K562 (cell line): ENCODE results near the gene SULT2B1. TPM values are rescaled to one million over a fixed set of nuclear protein-coding genes. Genes with fewer than 3 reads are reported as not detected.

Experiments used
- ADNP ChIP-seq: fragments of 200-800 bp; sonication (Bioruptor generic); IDR thresholded peaks from 2 replicates; pipeline ENCODE4 v1.6.1; 2016; ENCODE audit warnings: missing genetic modification characterization, missing compliant biosample characterization
- BCLAF1 ChIP-seq, 2 experiments: fragments of 450-650 bp in 1 of 2; IDR thresholded peaks; 2 replicates each; pipeline ENCODE4 v1.6.1; 2011 to 2017; ENCODE audit warnings: low read depth in 2 of 2, antibody characterized with exemption in 1 of 2, borderline replicate concordance in 1 of 2, low read length in 1 of 2, mild to moderate bottlenecking in 1 of 2, mixed read lengths in 1 of 2; ENCODE audit not compliant: control insufficient read depth in 1 of 2
- CAMTA2 ChIP-seq: fragments of 250-450 bp; sonication (Bioruptor Pico); conservative IDR thresholded peaks from 2 replicates; pipeline ENCODE4 v1.5.1; 2022
- E2F6 ChIP-seq, 2 experiments: IDR thresholded peaks; 2 replicates each; pipeline ENCODE4 v1.6.1; 2011; ENCODE audit warnings: borderline replicate concordance in 1 of 2, control low read depth in 1 of 2, low read depth in 1 of 2, low read length in 1 of 2, mild to moderate bottlenecking in 1 of 2, mixed read lengths in 1 of 2, moderate library complexity in 1 of 2; ENCODE audit not compliant: insufficient read depth in 1 of 2, insufficient read length in 1 of 2, poor library complexity in 1 of 2, severe bottlenecking in 1 of 2; ENCODE audit errors: extremely low read depth in 1 of 2
- FOXA3 ChIP-seq, 2 experiments: fragments of 450-650 bp in 1 of 2; sonication (generic) in 1 of 2; formaldehyde crosslinking; IDR thresholded peaks in 1 of 2; conservative IDR thresholded peaks in 1 of 2; 2 replicates each; pipeline versions ENCODE4 v1.4.0 to v1.8.0; 2020 to 2022; ENCODE audit warnings: mild to moderate bottlenecking in 2 of 2, missing genetic modification reagents in 1 of 2
- FOXM1 ChIP-seq, 2 experiments: fragments of 450-650 bp in 1 of 2; sonication (generic) in 1 of 2; formaldehyde crosslinking in 1 of 2; IDR thresholded peaks; 2 replicates each; pipeline versions ENCODE4 v1.6.1 to v1.9.0; 2017 to 2022; ENCODE audit warnings: low read depth in 2 of 2, mild to moderate bottlenecking in 2 of 2, missing genetic modification reagents in 1 of 2, moderate library complexity in 1 of 2
- HCFC1 ChIP-seq: IDR thresholded peaks from 2 replicates; pipeline ENCODE4 v1.6.1; 2012; ENCODE audit warnings: low read depth, low read length, improper control_type of control experiment
- KAT2B ChIP-seq: IDR thresholded peaks from one replicate; pipeline ENCODE4 v1.6.1; 2012; ENCODE audit warnings: low read depth, mild to moderate bottlenecking, control low read depth, inconsistent platforms, low read length, moderate library complexity
- NBN ChIP-seq: fragments of 450-650 bp; IDR thresholded peaks from 2 replicates; pipeline ENCODE4 v1.6.1; 2016; ENCODE audit warnings: low read depth, mild to moderate bottlenecking
- NR1H2 ChIP-seq: sonication (generic); formaldehyde crosslinking; IDR thresholded peaks from 2 replicates; pipeline ENCODE4 v1.4.0; 2020; ENCODE audit warnings: mild to moderate bottlenecking, missing genetic modification reagents
- NR3C1 ChIP-seq: sonication (generic); formaldehyde crosslinking; IDR thresholded peaks from 2 replicates; pipeline ENCODE4 v1.8.1; 2022; ENCODE audit warnings: missing genetic modification reagents
- PHF8 ChIP-seq: fragments of 200-600 bp; sonication (generic); IDR thresholded peaks from 2 replicates; pipeline ENCODE4 v1.6.1; 2012; ENCODE audit warnings: mixed run types, mild to moderate bottlenecking, inconsistent platforms, low read length, moderate library complexity, borderline replicate concordance
- POLR2B ChIP-seq: fragments of 450-650 bp; IDR thresholded peaks from 2 replicates; pipeline ENCODE4 v1.6.1; 2018; ENCODE audit warnings: low read depth; ENCODE audit not compliant: partially characterized antibody
- PTRF ChIP-seq: fragments of 450-650 bp; IDR thresholded peaks from 2 replicates; pipeline ENCODE4 v1.6.1; 2016; ENCODE audit warnings: mild to moderate bottlenecking, missing genetic modification characterization, missing compliant biosample characterization
- PTTG1 ChIP-seq: fragments of 450-650 bp; IDR thresholded peaks from 2 replicates; pipeline ENCODE4 v1.6.1; 2016; ENCODE audit warnings: low read depth, mild to moderate bottlenecking, missing genetic modification characterization, missing compliant biosample characterization
- SRSF3 ChIP-seq: fragments of 200-400 bp; formaldehyde crosslinking; IDR thresholded peaks from 2 replicates; pipeline ENCODE4 v1.6.1; 2016; ENCODE audit warnings: mild to moderate bottlenecking, low read length, moderate library complexity; ENCODE audit not compliant: insufficient read depth
- TCF7 ChIP-seq: sonication (generic); IDR thresholded peaks from 2 replicates; pipeline ENCODE4 v1.6.1; 2016; ENCODE audit warnings: antibody characterized with exemption, borderline replicate concordance
- USF2 ChIP-seq: sonication (generic); formaldehyde crosslinking; IDR thresholded peaks from 2 replicates; pipeline ENCODE4 v1.5.0; 2020; ENCODE audit warnings: missing genetic modification reagents
- ZFP1 ChIP-seq: fragments of 450-650 bp; formaldehyde crosslinking; IDR thresholded peaks from 2 replicates; pipeline ENCODE4 v1.4.0; 2020; ENCODE audit warnings: mild to moderate bottlenecking, mixed read lengths
- ZNF277 ChIP-seq: fragments of 250-450 bp; sonication (Bioruptor Pico); IDR thresholded peaks from 2 replicates; pipeline ENCODE4 v1.8.0; 2022; ENCODE audit warnings: inconsistent platforms, mild to moderate bottlenecking, moderate library complexity, borderline replicate concordance
- ZNF316 ChIP-seq: fragments of 450-650 bp; IDR thresholded peaks from 2 replicates; pipeline ENCODE4 v1.6.1; 2016
- ZNF75A ChIP-seq: fragments of 450-650 bp; formaldehyde crosslinking; IDR thresholded peaks from 2 replicates; pipeline ENCODE4 v1.4.0; 2020; ENCODE audit warnings: mild to moderate bottlenecking
- polyA plus RNA-seq, 8 experiments: library from polyadenylated mRNA; depleted of rRNA in 4 of 8; stranded (reverse) in 5 of 8; unstranded in 3 of 8; fragments of >200 nt; fragmentation: Nextera tagmentation in 2 of 8; fragmentation: Illumina TruSeq in 1 of 8; extraction: Ambion mirVana in 2 of 8; extraction: Trizol in 1 of 8; gene quantifications; 2 replicates each; pipeline versions ENCODE4 v1.2.1 to v1.2.3, GENCODE V29; 2011 to 2014; ENCODE audit warnings: inconsistent platforms in 1 of 8, missing spikeins in 1 of 8
- total RNA-seq, 7 experiments: library from RNA; depleted of rRNA in 6 of 7; stranded (reverse); fragments of >200 nt in 6 of 7; fragmentation: Illumina TruSeq in 2 of 7; extraction: Trizol in 2 of 7; gene quantifications; 2 replicates each; pipeline versions ENCODE4 v1.2.1 to v1.2.3, GENCODE V29; 2011 to 2021; ENCODE audit warnings: low replicate concordance in 1 of 7

The SULT2B1 gene
- total and polyA plus RNA-seq, 9 of the 15 experiments (the other 6 are each of a cell fraction or from before 2014, with no cell fraction given) = 0.09 to 0.62 (median 0.22) TPM; not detected in 2

GRCh38 chr19:48638831-48639381, 86.9 kb downstream of the SULT2B1 start (continued):
- TF ChIP-seq E2F6 (IDR thresholded peaks at IDR 0.05; ENCODE audit: borderline replicate concordance in 1 of 2, extremely low read depth in 1 of 2, insufficient read depth in 1 of 2, insufficient read length in 1 of 2, low read depth in 1 of 2, low read length in 1 of 2, poor library complexity in 1 of 2, severe bottlenecking in 1 of 2) (peak in 1 of 2 experiments; percentile 7), KAT2B (no peak), NR1H2 (no peak; the same call in 1 of the 2 replicates), TCF7 (no peak), BCLAF1 (IDR thresholded peaks at IDR 0.05; ENCODE audit: borderline replicate concordance in 1 of 2, control insufficient read depth in 1 of 2, low read depth in 2 of 2, low read length in 1 of 2) (no peak), ADNP (no peak), PTTG1 (tag) (no peak), ZNF277 (no peak), FOXM1 (IDR thresholded peaks at IDR 0.05; ENCODE audit: low read depth) (no peak), FOXM1 (CRISPR knock-in tag; IDR thresholded peaks at IDR 0.05; ENCODE audit: low read depth) (0 out of 2 replicates have a peak, but pooled peaks have one; percentile 28), ZFP1 (CRISPR knock-in tag) (no peak), NR3C1 (no peak), USF2 (CRISPR knock-in tag) (no peak), SRSF3 (no peak), CAMTA2 (CRISPR knock-in tag) (no peak), PTRF (tag) (no peak), ZNF75A (CRISPR knock-in tag) (no peak), HCFC1 (no peak), ZNF316 (no peak), FOXA3 (CRISPR knock-in tag; conservative IDR thresholded peaks at IDR 0.05 in 1 of 2, IDR thresholded peaks at IDR 0.05 in 1 of 2) (0 out of 4 replicates have a peak, but pooled peaks of 1 of the 2 experiments have one; percentile 38), POLR2B (peak; percentile 16), NBN (peak; percentile 73; the same call in 1 of the 2 replicates), PHF8 (peak; percentile 33; the same call in 1 of the 2 replicates)
